ENCODE data around the gene ZNF280C. TPM values are rescaled to one million over a fixed set of nuclear protein-coding genes. Genes with fewer than 3 reads are reported as not detected.

ZNF280C gene
- total and polyA plus RNA-seq, 2 of the 13 experiments (the other 11 are each of a cell fraction or from before 2014, with no cell fraction given): 3.0 to 3.3 TPM

- no peak for TF ChIP-seq RELA (CRISPR knock-in tag; IDR thresholded peaks at IDR 0.05)
- no peak for TF ChIP-seq ZKSCAN1 (IDR thresholded peaks at IDR 0.05; ENCODE audit: low read length)
- no peak for TF ChIP-seq ATF6 (CRISPR knock-in tag; conservative IDR thresholded peaks at IDR 0.05)
- no peak for TF ChIP-seq ZNF382 (CRISPR knock-in tag; IDR thresholded peaks at IDR 0.05; ENCODE audit: borderline replicate concordance)
- TF ChIP-seq TOE1 (CRISPR knock-in tag; IDR thresholded peaks at IDR 0.05): no peak
- TF ChIP-seq ZBTB10 (CRISPR knock-in tag; IDR thresholded peaks at IDR 0.05; ENCODE audit: borderline replicate concordance): no peak
- no peak for TF ChIP-seq U2AF2 (IDR thresholded peaks at IDR 0.05; ENCODE audit: low read depth, low read length)
- no peak for TF ChIP-seq MEIS1 (CRISPR knock-in tag; IDR thresholded peaks at IDR 0.05; ENCODE audit: borderline replicate concordance)
- no peak for TF ChIP-seq NAIF1 (CRISPR knock-in tag; IDR thresholded peaks at IDR 0.05; ENCODE audit: borderline replicate concordance)
These were observed 91.8 kb downstream of the ZNF280C start (continued) for GRCh38 chrX:130176942-130177341.

- Histone ChIP-seq H3K27me3 (ENCODE audit: control insufficient read depth in 1 of 2, insufficient read depth in 2 of 2, low read length in 2 of 2) (peaks cover 0 to 4% of the 10 kb centered on the region in 2 experiments; a peak in 2 of 5 replicates), H3K27ac (ENCODE audit: extremely low read length, insufficient read depth, low read length) (no peak overlapping the region), H3K4me2 (ENCODE audit: low read depth, low read length) (no peak overlapping the region; the same call in 1 of the 2 replicates), H3K79me2 (ENCODE audit: insufficient read depth, low read length) (no peaks in the 10 kb centered on the region), H2AFZ (ENCODE audit: low read length) (no peak overlapping the region), H3K4me1 (ENCODE audit: insufficient read depth, low read length) (peaks cover 6% of the 10 kb centered on the region; the same call in 1 of the 2 replicates), H4K20me1 (ENCODE audit: insufficient read depth, low read length) (no peaks in the 10 kb centered on the region), H3K36me3 (replicated peaks in 1 of 2; ENCODE audit: control insufficient read depth in 1 of 2, insufficient read depth in 2 of 2, low read length in 2 of 2) (no peaks in the 10 kb centered on the region), H3K4me3 (replicated peaks in 1 of 3; ENCODE audit: insufficient read depth in 1 of 3, low read depth in 2 of 3, low read length in 3 of 3) (no peak overlapping the region), H3K9ac (ENCODE audit: insufficient read depth, low read depth, low read length) (no peak overlapping the region), H3K9me3 (ENCODE audit: low read length) (no peaks in the 10 kb centered on the region)
- no peak for TF ChIP-seq XRCC5 (optimal IDR thresholded peaks at IDR 0.05; ENCODE audit: low read length)
- no peak for TF ChIP-seq ZSCAN9 (CRISPR knock-in tag; IDR thresholded peaks at IDR 0.05; ENCODE audit: borderline replicate concordance)
- TF ChIP-seq KDM2A (CRISPR knock-in tag; IDR thresholded peaks at IDR 0.05; ENCODE audit: borderline replicate concordance, low read depth): no peak
- TF ChIP-seq HMG20A (CRISPR knock-in tag; IDR thresholded peaks at IDR 0.05; ENCODE audit: borderline replicate concordance): no peak
- TF ChIP-seq FOXO1 (CRISPR knock-in tag; IDR thresholded peaks at IDR 0.05): no peak
- TF ChIP-seq HBP1 (CRISPR knock-in tag; IDR thresholded peaks at IDR 0.05; ENCODE audit: low read depth): no peak
- no peak for TF ChIP-seq GATA4 (IDR thresholded peaks at IDR 0.05; ENCODE audit: borderline replicate concordance, low read depth)
- TF ChIP-seq PAF1 (CRISPR knock-in tag; IDR thresholded peaks at IDR 0.05): no peak
- TF ChIP-seq ZNF598 (CRISPR knock-in tag; IDR thresholded peaks at IDR 0.05; ENCODE audit: borderline replicate concordance): no peak
- TF ChIP-seq ZFP82 (CRISPR knock-in tag; IDR thresholded peaks at IDR 0.05; ENCODE audit: borderline replicate concordance): no peak
- TF ChIP-seq ZNF180 (CRISPR knock-in tag; IDR thresholded peaks at IDR 0.05; ENCODE audit: borderline replicate concordance, low read depth): no peak
- no peak for ATAC-seq
- CTCF ChIA-PET (ENCODE audit: low intra/inter-chr PET ratio, low total read pairs): no interaction called here
- no TSS peak for BruUV-seq (replicated peaks)
- DNase-seq (ENCODE audit: low spot score): no peak
- intact Hi-C loops (cut with micrococcal nuclease; ENCODE audit: unreplicated experiment): no loop called here
- in situ Hi-C loops (cut with HindIII; ENCODE audit: extremely low pct_ligation_motif_present, low pct_unique_long_range_greater_than_20kb): no loop called here
- POLR2A ChIA-PET: interaction anchor here (1.1 to 2.7 kb wide), 2 partner anchors 11 to 23 kb away, joined by 4 to 9 read pairs; partner anchors contain the start of gene AIFM1
- FAIRE-seq: no peak
These were observed 92.3 kb downstream of the ZNF280C start for GRCh38 chrX:130176354-130176776.
